Activated gamma-delta T cell treated with anti-CD3 and anti-CD28 coated beads, Interleukin-2, amount 50 U/mL, for 16 hours (primary cell): ENCODE measurements around the gene GOSR2.
"Not testable (repeated sequence)": the region's sequence is repeated elsewhere in the genome, so short reads cannot be mapped to it uniquely, and the experiment has no call there.

Experiments
- DNase-seq: peaks from one replicate; pipeline ENCODE4 v3.0.0-alpha.2; 2020; ENCODE audit warnings: low read depth

Gene GOSR2

DNA sequence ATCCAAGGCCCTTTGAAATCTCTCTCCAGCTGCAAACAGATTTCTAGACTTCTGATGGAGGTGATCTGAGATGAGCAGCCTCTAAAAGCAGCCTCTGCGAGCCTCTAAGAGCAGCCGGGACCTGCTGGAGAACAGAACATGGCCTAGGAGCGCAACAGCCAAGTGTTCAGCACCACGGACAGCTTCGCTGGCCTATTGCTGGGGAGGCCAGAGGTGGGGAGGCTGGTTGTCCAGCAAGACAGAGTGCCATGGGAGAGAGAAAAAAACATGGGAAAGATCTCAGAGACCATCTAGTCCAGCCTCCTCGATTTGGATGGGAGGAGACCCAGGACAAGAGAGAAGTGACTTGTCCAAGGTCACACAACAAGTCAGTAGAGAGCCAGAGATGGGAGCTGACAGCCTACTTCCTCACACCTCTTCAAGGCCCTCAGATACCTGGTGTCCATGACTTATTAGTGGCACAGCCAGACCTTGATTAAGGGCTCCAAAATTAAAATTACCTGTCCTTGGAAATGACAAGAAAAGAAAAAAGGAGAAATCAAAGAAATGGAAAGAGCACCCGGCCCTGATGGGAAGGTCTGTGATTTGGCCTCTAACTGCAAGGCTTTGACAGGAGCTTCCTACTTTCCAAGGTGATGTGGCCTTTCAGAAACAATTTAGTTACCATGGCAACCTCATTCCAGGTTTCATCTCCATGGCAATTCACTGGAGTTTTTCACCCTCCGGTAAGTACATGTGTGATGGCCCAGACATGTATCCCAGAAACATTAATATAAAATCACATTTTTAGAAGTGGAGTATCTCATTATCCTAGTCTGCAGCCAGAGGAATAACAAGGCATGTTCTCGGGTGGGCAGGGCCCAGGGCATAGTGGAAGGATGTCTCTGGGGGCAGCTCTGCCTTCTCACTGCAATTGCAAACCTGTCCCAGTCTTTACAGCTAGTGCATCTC lies 41.6 kb downstream of the GOSR2 start:
- no peak for DNase-seq

DNA sequence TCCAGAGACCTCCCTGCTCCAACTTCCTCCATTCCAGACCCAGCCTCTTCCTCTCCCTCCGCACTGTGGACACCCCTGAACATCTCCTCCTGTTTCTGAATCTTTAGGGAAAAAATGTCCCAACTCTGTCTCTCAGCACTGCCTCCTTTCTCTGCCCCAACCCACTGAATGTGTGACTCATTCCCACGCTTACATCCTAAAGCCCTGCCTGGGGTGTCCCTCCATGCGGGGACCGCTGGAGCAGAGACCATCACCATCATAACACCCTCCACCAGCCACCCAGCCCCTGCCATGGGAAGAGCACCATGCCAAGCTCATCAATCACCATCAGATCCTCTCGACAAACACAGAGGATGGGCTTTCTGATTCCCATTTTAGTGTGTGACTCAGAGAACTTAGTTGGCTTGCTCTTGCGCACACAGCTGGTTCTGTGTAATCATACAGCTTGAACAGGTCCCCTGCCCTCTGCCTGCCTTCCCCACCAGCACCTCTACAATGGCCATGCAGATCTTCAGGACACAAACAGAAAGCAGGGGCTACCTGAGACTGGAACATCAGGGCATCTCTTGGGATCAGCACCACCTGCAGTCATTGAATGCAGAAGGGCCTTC lies 45.4 kb downstream of the GOSR2 start:
- no peak for DNase-seq

DNA sequence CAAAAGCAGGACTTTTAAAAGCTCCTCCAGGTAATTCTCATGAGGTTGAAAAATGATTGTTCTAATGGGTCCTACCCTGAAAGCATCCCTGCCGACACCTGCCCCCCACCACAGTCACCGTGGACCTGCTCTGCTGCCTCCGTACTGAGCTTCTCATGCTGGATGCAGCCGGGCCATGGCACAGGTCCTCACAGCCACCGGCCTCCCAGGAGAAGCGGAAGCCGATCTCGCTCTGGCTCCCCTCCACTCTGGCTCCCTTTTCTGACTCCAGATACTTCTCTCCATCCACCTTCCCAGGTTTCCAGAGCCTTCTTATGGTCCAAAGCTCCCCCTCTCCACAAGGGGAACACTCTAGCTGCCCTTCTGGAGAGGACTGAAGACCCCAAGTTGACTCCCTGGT lies 45.9 kb downstream of the GOSR2 start:
- no peak for DNase-seq

DNA sequence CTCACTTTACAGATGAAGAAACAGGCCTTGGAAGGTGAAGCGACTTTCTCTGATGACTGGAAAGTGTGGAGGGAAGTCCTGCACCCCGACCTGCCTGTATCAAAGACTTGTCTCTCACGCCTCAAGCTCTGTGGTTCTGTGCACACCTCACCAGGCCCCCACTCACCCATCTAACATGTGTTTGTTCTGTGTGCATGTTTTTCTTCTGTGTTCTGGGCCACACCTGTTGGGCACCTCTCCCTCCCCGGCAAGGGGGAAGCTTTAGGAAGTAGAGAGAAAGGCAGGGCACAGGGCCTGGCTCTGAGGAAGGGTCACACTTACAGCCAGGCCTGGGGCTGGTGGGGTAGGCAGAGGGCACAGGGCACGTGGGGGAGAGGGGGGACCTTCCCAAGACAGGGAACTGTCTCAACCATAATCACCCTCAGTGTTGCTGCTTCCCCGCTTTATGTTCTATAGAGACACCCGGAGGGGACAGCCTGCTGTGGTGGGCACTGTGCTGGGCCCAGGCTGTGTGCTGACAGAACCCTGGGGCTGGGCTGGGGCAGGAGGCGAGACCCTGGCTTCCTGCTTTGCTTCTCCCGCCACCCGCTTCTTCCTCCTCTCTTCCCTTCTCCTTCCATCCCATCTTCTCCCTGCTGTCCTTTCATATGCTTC lies 48.8 kb downstream of the GOSR2 start:
- DNase-seq = no peak

DNA sequence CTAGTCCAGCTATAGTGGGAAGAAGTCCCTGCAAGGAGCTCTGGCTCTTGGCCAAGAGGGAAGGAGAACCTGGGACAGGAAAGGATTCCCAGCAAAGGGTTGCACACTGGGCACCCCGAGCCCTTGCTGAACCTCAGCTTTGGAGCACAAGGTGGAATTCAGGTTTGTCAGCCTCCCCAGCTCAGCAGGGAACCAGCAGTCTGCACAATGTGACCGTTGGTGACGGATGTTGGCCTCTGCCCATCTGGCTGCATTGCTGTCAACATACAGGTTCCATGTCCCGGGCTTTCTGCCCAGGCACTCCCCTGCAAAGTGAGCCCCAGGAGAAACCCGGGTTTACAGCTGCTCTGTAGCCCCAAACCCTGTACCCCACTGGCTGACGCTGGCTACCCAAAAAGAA lies 49.4 kb downstream of the GOSR2 start:
- no peak for DNase-seq

DNA sequence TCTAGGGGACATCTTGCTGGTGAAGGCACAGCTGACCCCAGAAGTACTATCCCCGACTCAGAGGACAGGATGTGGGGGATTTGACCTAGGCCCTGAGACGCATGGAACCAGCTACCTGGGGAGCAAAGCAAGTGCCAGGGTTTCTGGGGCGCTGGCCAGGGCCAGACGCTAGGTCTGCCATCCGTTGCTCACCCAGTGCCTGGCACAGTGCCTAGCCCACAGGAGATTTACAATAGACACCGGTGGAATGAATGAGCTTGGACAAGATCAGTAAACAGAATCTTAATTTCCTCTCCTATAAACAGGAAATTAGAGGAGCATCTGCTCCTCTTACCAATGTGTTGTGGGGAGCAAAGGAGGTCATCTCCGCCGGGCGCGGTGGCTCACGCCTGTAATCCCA lies 51.1 kb downstream of the GOSR2 start:
- DNase-seq = no peak

DNA sequence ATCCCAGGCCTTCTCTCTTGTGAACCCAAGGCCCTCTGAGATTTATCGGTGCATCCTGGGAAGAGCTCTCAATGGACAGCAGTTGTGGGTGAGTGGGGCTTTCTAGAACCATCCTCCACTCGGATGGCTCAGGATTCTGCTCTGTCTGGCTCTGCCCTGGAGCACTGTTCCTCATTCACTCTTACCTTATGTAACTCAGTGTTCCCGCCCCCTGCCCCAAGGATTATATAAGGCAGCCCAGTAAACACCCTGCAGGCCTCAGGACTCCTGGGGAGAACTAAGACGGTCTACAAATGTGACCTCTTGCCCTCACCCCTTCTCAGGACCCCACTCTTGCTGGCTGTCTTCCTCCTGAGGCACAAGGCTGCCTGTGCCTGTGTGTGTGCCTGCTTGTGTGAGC lies 52.3 kb downstream of the GOSR2 start:
- DNase-seq = no peak

DNA sequence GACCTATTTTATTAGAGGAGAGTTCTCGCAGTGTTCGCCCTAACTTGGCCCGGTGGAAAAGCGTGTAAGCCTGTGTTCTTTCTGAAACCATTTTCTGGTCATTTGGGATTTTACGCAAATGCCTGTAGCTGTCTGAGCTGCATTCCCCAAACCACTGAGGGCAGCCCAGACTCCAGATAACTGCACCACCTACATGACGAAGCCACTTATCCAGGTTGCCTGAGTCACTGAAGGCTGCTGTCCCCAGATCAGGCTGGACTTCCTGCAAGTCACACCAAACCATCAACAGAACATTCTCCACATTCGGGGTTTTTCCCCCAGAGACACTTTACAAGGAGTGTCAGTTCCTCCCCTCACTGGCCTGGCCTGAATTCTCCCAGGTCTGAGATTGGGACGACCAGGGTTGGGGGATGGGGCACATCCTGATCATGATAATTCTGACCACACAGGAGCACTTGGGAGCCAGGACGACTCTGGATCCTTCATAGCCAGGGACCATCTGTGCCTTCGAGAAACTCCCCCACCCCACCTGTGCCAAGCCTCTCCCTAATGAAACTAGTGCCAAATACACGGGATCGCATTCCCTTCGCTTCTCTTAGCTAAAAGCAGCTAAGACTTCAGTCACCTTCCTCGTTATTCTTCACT lies 53.8 kb downstream of the GOSR2 start:
- no peak for DNase-seq

DNA sequence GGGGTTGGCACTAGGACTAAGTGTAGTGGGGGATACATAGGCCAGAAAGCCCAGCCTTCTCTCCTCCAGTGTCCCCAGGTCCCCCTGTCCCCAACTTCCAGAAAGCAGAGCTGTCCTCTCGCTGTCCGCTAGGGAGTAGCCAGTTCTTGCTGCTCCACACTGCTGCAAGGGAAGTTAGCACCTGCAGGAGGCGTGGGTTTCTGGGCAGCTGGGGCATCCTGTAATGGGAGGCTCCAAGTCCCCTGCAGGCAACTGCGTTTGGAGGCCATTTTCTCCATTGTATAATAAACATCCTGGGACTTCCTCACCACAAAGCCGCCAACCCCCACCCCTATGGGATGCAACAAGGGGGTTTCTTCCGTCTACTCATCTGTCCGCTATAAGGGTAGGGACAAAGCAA lies 54.4 kb downstream of the GOSR2 start:
- no peak for DNase-seq

DNA sequence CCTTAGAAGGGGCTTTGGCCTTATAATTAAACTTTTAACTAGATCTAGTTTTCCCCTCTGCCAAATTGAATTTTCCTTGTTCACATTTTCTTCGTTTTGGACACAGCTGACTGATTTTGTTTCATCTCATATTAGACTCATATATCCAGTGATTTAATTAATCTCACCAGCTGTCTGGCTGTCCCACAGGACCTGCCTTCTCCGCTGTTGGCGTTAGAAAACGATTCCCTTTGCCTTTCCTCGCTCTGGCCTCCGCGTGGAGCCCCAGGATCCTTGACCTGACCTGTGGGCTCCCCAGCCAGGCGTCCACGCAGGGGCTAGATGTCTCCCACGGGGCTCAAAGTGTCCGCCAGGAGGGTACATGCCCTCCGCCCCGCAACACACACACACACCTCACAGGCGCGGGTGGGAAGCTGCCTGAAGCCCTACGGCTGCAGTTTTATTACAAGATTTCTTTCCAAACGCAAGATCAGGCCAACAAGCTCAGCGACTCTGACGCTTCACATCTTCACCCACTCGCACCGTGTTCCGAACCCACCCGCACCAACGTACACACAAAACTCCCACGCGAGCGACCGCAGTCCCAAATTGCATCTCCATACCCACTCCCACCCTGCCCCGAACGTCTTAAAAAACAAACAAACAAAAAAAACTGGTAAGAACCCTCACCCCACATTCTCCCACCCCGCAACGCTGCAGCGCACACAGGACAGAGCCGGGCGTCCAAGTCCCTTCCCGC lies 55.0 kb downstream of the GOSR2 start:
- no peak for DNase-seq

DNA sequence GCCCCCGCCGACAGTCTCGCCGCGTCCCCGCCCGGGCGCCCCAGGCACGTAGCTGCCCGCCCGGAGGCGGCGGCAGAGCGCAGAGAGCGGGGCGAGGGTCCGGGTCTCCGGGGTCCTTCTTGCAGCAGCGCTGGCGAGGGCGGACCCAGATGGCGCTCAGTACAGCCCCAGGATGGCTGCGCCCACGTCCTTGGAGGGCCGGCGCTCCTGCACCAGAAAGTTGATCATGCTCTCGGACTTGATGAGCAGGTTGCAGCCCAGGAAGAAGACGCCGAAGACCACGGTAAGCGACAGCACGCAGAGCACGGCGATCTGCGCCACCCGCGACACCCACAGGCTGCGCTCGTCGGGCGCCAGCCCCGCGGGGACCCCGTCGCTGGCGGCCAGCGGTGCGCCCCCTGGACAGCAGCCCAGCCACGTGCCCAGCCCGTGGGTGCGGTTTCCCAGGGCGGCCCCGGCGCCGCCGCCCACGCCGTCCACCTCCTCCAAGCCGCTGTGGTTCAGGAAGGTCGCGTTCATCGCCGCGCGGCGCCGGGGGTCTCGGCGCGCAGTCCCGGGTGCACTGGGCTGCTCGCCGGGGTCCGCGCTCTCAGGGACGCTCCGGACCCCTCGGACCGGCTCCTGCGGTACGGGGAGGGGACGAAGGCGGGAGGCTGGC lies 55.7 kb downstream of the GOSR2 start:
- DNase-seq = no peak

DNA sequence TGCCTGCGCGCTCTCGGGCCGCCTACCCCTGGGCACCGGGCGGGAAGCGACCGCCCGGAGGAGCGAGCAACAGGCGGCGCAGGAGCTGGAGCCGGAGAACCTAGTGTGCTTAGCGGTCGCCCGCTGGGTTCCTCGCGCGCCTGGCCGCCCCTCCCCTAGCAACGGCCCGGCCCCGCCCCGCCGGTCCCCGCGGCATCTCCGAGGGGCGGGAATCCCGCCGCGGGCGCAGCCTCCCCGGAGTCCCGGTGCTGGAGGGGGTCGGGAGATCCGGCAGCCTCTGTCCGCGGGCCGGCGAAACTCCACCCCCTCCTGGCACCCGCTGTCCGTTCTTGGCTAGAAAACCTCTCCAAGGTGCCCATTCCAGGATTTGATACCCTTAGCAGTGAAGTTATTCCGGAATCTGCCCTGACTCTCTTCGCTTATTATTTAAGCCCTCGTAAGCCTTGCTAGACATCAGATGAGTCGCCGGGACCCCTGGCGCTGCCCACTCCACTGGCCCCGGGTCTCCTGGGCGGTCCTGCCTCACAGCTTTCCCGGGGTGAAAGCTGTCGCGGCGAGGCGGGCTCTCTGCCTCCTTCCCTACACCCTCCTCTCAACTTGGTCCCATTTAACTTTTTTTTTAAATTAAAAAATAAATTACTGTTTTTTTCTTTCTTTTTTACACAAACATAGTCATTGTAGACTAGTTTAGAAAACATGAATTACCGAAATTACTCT lies 56.3 kb downstream of the GOSR2 start, which contains the start of gene RPRML:
Gene RPRML, minus strand, starts transcription at position 107 of the 717 bp plus-strand sequence. CDS start 246 bp downstream, outside the sequence.
- DNase-seq = no peak

DNA sequence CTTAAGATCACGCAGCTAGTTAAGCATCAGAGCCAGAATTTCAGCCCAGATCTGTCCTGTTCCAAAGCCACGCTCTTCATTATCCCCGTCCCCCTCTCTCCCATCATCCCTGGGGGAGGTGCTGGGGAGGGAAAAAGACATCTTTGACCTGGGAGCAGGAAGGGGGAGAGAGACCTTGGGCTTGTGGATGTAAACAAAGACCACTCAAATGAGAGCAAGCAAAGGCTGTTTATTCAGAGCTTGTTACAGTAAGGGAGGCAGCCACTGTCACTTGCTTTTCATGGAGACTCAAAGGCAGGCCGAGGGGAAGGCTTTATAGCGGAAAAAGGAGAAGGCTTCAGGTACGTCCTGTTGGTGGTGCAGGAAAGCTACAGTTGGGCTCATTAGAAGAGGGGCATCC lies 59.6 kb downstream of the GOSR2 start:
- no peak for DNase-seq

DNA sequence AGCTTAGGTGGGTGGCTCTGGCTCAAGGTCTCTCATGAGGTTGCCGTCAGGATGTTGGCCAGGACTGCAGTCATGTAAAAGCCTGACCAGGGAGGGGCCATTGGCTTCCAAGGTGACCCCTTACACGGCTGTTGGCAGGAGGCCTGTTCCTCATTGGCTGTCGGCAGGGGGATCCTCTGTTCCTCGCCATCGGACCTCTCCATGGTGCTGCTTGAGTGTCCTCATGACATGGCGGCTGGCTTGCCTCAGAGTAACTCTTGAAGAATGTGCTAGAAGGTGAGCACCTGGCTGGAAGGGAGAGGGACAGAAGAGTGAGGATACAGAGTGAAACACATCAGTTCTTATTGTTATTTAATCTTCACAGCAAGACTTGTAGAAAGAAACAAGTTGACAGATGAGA lies 60.8 kb downstream of the GOSR2 start:
- no peak for DNase-seq

DNA sequence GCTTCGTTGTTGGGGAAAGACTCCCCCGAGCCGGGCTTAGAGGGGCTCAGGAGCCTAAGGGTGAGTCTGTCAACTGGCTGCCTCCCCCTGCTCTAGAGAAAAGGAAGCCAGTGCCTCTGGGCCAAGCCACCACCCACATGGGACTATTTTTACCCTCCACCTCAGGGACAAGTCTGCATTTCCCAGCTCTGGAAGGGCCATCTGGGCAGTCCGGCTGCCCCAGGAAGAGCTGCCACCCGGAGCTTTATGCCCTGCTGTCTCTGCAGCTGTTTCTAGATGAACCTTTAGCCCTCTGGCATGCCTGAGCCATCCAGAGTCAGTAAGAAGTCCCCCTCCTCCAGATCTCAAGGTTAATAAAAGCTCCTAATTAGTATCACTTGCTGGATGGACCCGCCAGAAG lies 61.4 kb downstream of the GOSR2 start:
- DNase-seq = no peak

DNA sequence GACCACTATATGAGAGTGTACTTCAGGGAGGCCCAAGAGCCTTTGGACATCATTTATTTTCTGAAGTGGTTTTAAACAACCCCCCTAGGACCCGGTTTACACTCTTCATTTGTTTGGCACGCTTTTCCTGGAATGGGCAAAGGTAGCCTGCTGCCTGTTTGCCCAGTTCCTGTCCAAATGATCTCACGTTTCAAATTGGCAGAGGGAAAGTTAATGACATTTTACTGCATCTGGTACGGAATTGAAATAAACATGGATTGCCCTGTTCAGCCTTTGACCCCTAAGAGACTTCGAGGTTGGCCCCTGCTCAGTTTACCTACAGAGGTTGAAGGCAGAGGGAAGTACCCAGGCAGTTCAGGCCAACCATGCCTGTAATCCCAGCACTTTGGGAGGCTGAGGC lies 61.9 kb downstream of the GOSR2 start:
- DNase-seq = no peak

DNA sequence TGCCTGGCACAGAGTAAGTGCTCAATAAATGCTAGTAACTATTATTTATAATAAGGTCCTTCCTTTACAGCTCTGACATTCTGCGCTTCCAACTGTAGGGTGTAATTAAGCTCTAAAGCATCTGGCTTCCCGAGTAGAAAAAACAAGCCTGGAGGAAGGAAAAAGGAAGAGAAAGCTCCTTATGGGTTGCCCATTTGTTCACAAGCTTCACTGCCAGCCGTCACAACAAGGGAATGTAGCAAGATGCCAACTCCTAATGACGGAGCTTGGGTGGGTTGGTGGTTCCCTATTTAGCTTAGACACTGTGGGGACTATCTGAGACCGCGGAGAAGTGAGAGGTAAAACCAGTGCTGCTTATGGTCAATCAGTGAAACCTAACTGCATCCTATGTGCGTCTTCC lies 63.4 kb downstream of the GOSR2 start:
- no peak for DNase-seq

DNA sequence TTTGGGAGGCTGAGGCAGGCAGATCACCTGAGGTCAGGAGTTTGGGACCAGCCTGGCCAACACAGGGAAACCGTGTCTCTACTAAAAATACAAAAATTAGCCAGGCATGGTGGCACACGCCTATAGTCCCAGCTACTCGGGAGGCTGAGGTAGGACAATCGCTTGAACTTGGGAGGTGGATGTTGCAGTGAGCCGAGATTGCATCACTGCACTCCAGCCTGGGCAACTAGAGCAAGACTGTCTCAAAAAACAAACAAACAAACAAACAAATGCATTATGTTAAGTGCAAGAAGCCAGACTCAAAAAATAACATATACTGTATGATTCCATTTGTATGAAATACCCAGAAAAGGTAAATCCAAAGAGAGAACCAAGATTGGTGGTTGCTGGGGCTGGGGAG lies 65.0 kb downstream of the GOSR2 start:
- DNase-seq = not testable (repeated sequence)

DNA sequence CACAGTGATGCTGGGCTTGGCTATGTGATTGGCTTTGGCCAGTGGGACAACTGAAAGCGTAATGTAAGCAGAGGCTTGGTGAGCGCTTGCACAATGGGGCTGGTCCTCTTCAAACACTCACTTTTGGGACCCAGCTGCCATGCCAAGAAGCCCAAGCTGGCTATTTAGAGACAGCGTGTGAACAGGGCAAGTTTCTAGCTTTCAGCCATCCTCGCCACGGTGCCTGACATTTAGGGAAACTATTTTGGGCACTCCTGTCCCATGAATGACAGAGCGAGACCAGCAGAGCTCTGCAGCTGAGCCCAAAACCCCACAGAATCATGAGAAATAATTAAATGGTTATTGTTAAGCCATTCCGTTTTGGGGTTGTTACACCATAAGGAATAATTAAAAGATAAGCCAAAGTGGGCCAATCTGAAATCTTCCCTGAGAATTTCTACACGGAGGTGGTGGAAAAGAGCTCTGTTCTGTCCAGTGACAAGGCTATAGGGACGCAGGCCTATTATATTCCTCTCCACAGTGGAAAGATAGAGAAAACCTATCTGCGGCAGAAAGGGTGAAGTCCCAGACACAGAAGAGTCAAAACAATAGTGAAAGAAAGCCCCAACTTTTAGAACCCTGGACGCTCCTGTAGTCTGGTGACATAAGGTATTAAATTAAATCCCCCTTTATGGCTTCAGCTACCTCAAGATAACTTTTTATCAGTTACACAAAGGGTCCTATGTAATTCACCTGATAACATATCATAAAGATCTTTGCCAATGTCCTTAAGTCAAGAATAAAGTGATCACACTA lies 66.9 kb downstream of the GOSR2 start:
- DNase-seq = no peak

DNA sequence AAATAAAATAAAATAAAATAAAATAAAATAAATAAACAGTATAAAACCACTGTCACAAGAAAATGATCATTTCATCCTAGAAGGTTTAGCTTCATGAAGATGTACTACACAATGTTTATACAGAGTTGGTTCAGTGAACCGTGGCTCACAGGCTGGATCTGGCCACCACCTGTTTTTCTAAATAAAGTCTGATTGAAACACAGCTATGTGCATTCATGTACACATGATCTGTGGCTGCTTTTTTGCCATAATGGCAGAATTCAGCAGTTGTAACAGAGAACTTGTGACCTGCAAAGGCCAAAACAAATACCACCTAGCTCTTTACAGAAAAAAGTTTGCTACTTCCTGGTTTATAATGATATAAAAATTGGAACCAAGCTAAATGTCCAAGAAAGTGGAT lies 68.7 kb downstream of the GOSR2 start:
- no peak for DNase-seq
